ENCODE results near the gene NCAM1.

Gene NCAM1

GRCh38 chr11:112968941-112969713, 7.9 kb downstream of the NCAM1 start:
- peak; percentile 66 for DNase-seq (ENCODE audit: low read depth)
- H3K4me3 ChIP-seq (ENCODE audit: low read length), result no peak overlapping the region
- no peak for TF ChIP-seq CTCF (conservative IDR thresholded peaks at IDR 0.05; ENCODE audit: low read length)

- no peak for TF ChIP-seq CTCF (conservative IDR thresholded peaks at IDR 0.05; ENCODE audit: low read length)
- H3K4me3 ChIP-seq (ENCODE audit: low read length), result no peak overlapping the region
- DNase-seq (ENCODE audit: low read depth), result no peak
Measured at GRCh38 chr11:112971195-112971594, 10.0 kb downstream of the NCAM1 start.

- H3K4me3 ChIP-seq (ENCODE audit: low read length), result no peak overlapping the region
- no peak for TF ChIP-seq CTCF (conservative IDR thresholded peaks at IDR 0.05; ENCODE audit: low read length)
- DNase-seq (ENCODE audit: low read depth), result no peak
Measured at GRCh38 chr11:112971827-112972226, 10.6 kb downstream of the NCAM1 start.

GRCh38 chr11:112972399-112973145, 11.4 kb downstream of the NCAM1 start:
- no peak for TF ChIP-seq CTCF (conservative IDR thresholded peaks at IDR 0.05; ENCODE audit: low read length)
- H3K4me3 ChIP-seq (ENCODE audit: low read length), result no peak overlapping the region
- DNase-seq (ENCODE audit: low read depth), result no peak

GRCh38 chr11:112975051-112975450, 13.8 kb downstream of the NCAM1 start:
- TF ChIP-seq CTCF (conservative IDR thresholded peaks at IDR 0.05; ENCODE audit: low read length), result no peak
- DNase-seq (ENCODE audit: low read depth), result no peak
- no peak overlapping the region for H3K4me3 ChIP-seq (ENCODE audit: low read length)

GRCh38 chr11:112975493-112975892, 14.3 kb downstream of the NCAM1 start:
- DNase-seq (ENCODE audit: low read depth), result no peak
- no peak overlapping the region for H3K4me3 ChIP-seq (ENCODE audit: low read length)
- TF ChIP-seq CTCF (conservative IDR thresholded peaks at IDR 0.05; ENCODE audit: low read length), result no peak

GRCh38 chr11:112977755-112978154, 16.5 kb downstream of the NCAM1 start:
- peak; percentile 83 for DNase-seq (ENCODE audit: low read depth)
- no peak overlapping the region for H3K4me3 ChIP-seq (ENCODE audit: low read length)
- TF ChIP-seq CTCF (conservative IDR thresholded peaks at IDR 0.05; ENCODE audit: low read length), result no peak
